WERI-Rb-1 (cell line): ENCODE data around the gene SHROOM3.
A peak's percentile ranks its signal among the peaks of the same experiment; 100 is the strongest.

Source experiments
- DNase-seq: peaks from one replicate; pipeline ENCODE4 v3.0.0-alpha.2; 2020
- H3K27ac ChIP-seq: fragments of 250-450 bp; sonication (Bioruptor Pico); 2 replicates; pipeline ENCODE4 v1.5.1; 2020; ENCODE audit warnings: mild to moderate bottlenecking, moderate library complexity
- H3K27me3 ChIP-seq: fragments of 250-450 bp; sonication (Bioruptor Pico); 2 replicates; pipeline ENCODE4 v1.5.1; 2021; ENCODE audit warnings: mild to moderate bottlenecking, low read depth, moderate library complexity; ENCODE audit not compliant: insufficient read depth, severe bottlenecking
- H3K36me3 ChIP-seq: fragments of 250-450 bp; sonication (Bioruptor Pico); 2 replicates; pipeline ENCODE4 v1.5.1; 2020; ENCODE audit warnings: mild to moderate bottlenecking, moderate library complexity
- H3K4me3 ChIP-seq: 2 replicates; pipeline ENCODE4 v1.5.1; 2011; ENCODE audit warnings: low read depth, mild to moderate bottlenecking, control low read depth, low read length
- H3K9me3 ChIP-seq: fragments of 250-450 bp; sonication (Bioruptor Pico); 2 replicates; pipeline ENCODE4 v1.5.1; 2021; ENCODE audit warnings: mild to moderate bottlenecking, moderate library complexity; ENCODE audit not compliant: severe bottlenecking
- TF ChIP-seq, protein P1 (sequence below): IDR thresholded peaks from 2 replicates; pipeline ENCODE4 v1.5.1; 2011; ENCODE audit warnings: low read depth, mild to moderate bottlenecking, control low read depth, inconsistent platforms, low read length

The SHROOM3 gene

GRCh38 chr4:76550966-76551780, 116.1 kb downstream of the SHROOM3 start:
- TF ChIP-seq, protein P1, sequence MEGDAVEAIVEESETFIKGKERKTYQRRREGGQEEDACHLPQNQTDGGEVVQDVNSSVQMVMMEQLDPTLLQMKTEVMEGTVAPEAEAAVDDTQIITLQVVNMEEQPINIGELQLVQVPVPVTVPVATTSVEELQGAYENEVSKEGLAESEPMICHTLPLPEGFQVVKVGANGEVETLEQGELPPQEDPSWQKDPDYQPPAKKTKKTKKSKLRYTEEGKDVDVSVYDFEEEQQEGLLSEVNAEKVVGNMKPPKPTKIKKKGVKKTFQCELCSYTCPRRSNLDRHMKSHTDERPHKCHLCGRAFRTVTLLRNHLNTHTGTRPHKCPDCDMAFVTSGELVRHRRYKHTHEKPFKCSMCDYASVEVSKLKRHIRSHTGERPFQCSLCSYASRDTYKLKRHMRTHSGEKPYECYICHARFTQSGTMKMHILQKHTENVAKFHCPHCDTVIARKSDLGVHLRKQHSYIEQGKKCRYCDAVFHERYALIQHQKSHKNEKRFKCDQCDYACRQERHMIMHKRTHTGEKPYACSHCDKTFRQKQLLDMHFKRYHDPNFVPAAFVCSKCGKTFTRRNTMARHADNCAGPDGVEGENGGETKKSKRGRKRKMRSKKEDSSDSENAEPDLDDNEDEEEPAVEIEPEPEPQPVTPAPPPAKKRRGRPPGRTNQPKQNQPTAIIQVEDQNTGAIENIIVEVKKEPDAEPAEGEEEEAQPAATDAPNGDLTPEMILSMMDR: no peak
- Histone ChIP-seq H3K9me3 (no peaks in the 10 kb centered on the region), H3K27ac (no peak overlapping the region), H3K4me3 (no peak overlapping the region), H3K27me3 (no peaks in the 10 kb centered on the region), H3K36me3 (no peaks in the 10 kb centered on the region)
- DNase-seq: no peak

DNA sequence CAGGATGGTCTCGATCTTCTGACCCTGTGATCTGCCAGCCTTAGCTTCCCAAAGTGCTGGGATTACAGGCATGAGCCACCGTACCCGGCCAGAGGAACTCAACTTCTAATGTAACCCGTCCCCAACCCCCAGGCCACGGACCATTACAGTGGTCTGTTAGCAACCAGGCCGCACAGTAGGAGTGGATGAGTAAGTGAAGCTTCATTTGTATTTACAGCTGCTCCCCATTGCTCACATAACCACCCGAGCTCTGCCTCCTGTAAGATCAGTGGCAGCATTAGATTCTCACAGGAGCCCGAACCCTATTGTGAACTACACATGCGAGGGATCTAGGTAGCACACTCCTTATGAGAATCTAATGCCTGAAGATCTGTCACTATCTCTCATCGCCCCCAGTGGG, 119.6 kb downstream of the SHROOM3 start:
- H3K27me3 ChIP-seq: no peaks in the 10 kb centered on the region
- TF ChIP-seq, protein P1: no peak
- H3K36me3 ChIP-seq: no peaks in the 10 kb centered on the region
- no peak overlapping the region for H3K27ac ChIP-seq
- DNase-seq: no peak
- no peak overlapping the region for H3K4me3 ChIP-seq
- H3K9me3 ChIP-seq: no peaks in the 10 kb centered on the region

- no peak overlapping the region for H3K27ac ChIP-seq
- H3K4me3 ChIP-seq: no peak overlapping the region
- no peak for DNase-seq
- no peaks in the 10 kb centered on the region for H3K9me3 ChIP-seq
- TF ChIP-seq, protein P1: no peak
- H3K36me3 ChIP-seq: no peaks in the 10 kb centered on the region
- H3K27me3 ChIP-seq: no peaks in the 10 kb centered on the region
These were observed 121.4 kb downstream of the SHROOM3 start for GRCh38 chr4:76556452-76556851.

DNA sequence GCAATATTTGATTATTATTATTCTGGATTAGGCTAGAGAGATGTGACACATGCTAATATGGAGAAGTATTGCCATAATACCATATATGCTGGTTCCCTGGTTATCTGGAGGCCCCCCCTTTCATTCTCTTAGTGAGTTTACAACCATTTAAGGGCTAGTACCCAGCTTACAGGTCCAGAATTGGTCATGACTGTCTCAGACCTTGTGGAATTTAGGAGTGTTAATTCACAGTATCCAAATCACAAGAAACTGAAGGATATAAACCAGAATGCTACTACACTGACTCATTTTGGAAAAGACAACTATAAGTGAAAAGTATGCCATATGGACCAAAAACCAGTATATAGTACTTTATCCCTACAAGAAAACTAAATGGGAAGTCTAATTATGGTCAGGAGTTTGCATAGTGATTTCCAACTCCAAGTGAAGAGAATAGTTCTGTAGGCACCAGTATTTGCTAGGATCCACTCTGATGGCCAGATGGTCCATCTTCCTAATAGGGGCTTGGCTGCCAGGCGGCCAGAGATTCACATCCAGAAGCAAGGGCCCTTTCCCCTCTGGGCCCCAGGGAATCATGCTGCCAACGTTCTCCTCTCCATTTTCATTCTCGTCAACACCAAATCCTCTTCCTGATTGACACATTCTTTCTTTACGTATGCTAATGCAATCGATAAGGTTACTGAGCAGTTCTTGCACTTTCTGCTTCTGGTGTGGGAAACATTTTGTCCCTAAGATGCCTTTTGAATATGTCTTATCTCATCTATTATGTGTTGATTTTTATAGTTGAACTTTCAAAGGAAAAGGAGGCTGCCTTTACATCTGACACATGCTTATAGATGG, 123.6 kb downstream of the SHROOM3 start:
- H3K9me3 ChIP-seq: no peaks in the 10 kb centered on the region
- TF ChIP-seq, protein P1: no peak
- no peaks in the 10 kb centered on the region for H3K36me3 ChIP-seq
- no peak overlapping the region for H3K27ac ChIP-seq
- no peak overlapping the region; the same call in 1 of the 2 replicates for H3K4me3 ChIP-seq
- peak; percentile 29 for DNase-seq
- no peaks in the 10 kb centered on the region for H3K27me3 ChIP-seq

DNA sequence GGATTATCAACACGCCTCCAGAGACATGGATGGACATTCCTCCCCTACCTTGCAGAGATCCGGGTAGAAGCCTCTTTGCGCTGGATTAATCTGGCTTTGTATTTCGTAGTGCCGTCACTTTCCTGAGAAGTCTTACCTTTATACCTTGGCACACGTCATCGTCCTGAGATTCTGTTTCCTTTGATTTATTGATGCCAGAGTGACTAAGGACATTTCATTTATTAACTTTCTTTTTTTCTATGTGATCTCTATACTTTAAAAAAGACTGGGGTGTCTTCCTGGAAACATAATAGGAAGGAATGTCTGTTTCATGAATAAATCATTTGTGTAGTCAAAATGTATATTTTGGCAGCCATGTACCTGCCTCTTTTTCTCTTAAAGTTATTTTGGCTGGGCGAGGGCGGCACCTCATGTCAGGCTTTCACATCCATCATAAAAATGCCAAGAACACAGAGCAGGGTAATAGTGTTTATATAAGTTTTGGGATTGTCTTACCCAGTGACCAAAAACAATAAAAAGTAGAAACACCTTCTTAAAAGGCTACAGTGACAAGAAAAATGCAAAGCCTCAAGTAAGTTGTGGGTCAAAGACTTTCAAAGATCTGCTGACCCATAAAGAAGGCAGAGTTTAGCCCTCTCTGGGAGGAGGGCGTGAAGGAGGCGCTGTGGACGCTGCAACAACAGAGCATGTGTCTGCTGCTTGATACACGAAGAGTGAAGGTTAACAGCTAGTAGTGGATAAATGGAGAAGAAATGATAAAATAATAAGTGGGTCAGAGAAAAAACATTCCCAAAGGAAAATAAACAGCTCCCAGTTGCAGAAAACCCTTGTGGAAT, 124.4 kb downstream of the SHROOM3 start:
- peak; percentile 49 for DNase-seq
- TF ChIP-seq, protein P1: no peak
- H3K4me3 ChIP-seq: no peak overlapping the region; the same call in 1 of the 2 replicates
- no peaks in the 10 kb centered on the region for H3K9me3 ChIP-seq
- no peaks in the 10 kb centered on the region for H3K27me3 ChIP-seq
- no peaks in the 10 kb centered on the region for H3K36me3 ChIP-seq
- H3K27ac ChIP-seq: no peak overlapping the region
